HepG2 (cell line): ENCODE measurements around the gene ANKRD40. TPM values are rescaled to one million over a fixed set of nuclear protein-coding genes. Genes with fewer than 3 reads are reported as not detected.

Experiments
- ARID4A ChIP-seq: sonication (generic); formaldehyde crosslinking; IDR thresholded peaks from 2 replicates; pipeline ENCODE4 v1.5.0; 2020; ENCODE audit warnings: mild to moderate bottlenecking, missing genetic modification reagents, borderline replicate concordance
- ARNT ChIP-seq: fragments of 450-650 bp; IDR thresholded peaks from 2 replicates; pipeline ENCODE4 v1.6.1; 2017
- CREM ChIP-seq, 2 experiments: sonication (generic) in 1 of 2; formaldehyde crosslinking in 1 of 2; IDR thresholded peaks; 2 replicates each; pipeline versions ENCODE4 v1.4.0 to v1.6.1; 2016 to 2020; ENCODE audit warnings: antibody characterized with exemption in 1 of 2, mild to moderate bottlenecking in 1 of 2, missing genetic modification reagents in 1 of 2
- ESRRA ChIP-seq: sonication (generic); formaldehyde crosslinking; IDR thresholded peaks from 2 replicates; pipeline ENCODE4 v1.5.1; 2020; ENCODE audit warnings: mild to moderate bottlenecking, low read depth, missing genetic modification reagents
- HMG20B ChIP-seq: conservative IDR thresholded peaks from 2 replicates; pipeline ENCODE4 v1.6.1; 2016; ENCODE audit warnings: missing genetic modification reagents, missing compliant biosample characterization
- IRF1 ChIP-seq: sonication (generic); formaldehyde crosslinking; IDR thresholded peaks from 2 replicates; pipeline ENCODE4 v1.4.0; 2020; ENCODE audit warnings: low read depth, mild to moderate bottlenecking, missing genetic modification reagents
- KLF16 ChIP-seq, 2 experiments: sonication (generic) in 1 of 2; formaldehyde crosslinking in 1 of 2; IDR thresholded peaks; 2 replicates each; pipeline versions ENCODE4 v1.6.1 to v1.8.0; 2016 to 2023; ENCODE audit warnings: missing genetic modification reagents in 2 of 2, missing compliant biosample characterization in 1 of 2
- PRPF4 ChIP-seq: fragments of 200-400 bp; formaldehyde crosslinking; IDR thresholded peaks from 2 replicates; pipeline ENCODE4 v1.6.1; 2016; ENCODE audit warnings: low read length, low read depth; ENCODE audit not compliant: poor library complexity, severe bottlenecking
- PTBP1 ChIP-seq: fragments of 200-400 bp; formaldehyde crosslinking; IDR thresholded peaks from 2 replicates; pipeline ENCODE4 v1.6.1; 2018; ENCODE audit warnings: low read length, low read depth; ENCODE audit not compliant: poor library complexity, severe bottlenecking
- SETDB1 ChIP-seq: sonication (generic); formaldehyde crosslinking; IDR thresholded peaks from 2 replicates; pipeline ENCODE4 v1.5.1; 2020; ENCODE audit warnings: missing genetic modification reagents, mild to moderate bottlenecking, borderline replicate concordance
- SIX4 ChIP-seq: sonication (generic); formaldehyde crosslinking; IDR thresholded peaks from 2 replicates; pipeline ENCODE4 v1.4.0; 2020; ENCODE audit warnings: missing genetic modification reagents
- SMARCE1 ChIP-seq: fragments of 450-650 bp; IDR thresholded peaks from 2 replicates; pipeline ENCODE4 v1.6.1; 2017; ENCODE audit warnings: borderline replicate concordance
- TEAD3 ChIP-seq: optimal IDR thresholded peaks from 2 replicates; pipeline ENCODE3; 2016; ENCODE audit warnings: borderline replicate concordance
- THRA ChIP-seq: sonication (generic); formaldehyde crosslinking; IDR thresholded peaks from 2 replicates; pipeline ENCODE4 v1.4.0; 2020; ENCODE audit warnings: missing genetic modification reagents, borderline replicate concordance
- ZFX ChIP-seq: sonication (generic); formaldehyde crosslinking; IDR thresholded peaks from 2 replicates; pipeline ENCODE4 v1.4.0; 2020; ENCODE audit warnings: mild to moderate bottlenecking, low read depth, missing genetic modification reagents, moderate library complexity
- ZKSCAN8 ChIP-seq: IDR thresholded peaks from 2 replicates; pipeline ENCODE4 v1.6.1; 2016; ENCODE audit warnings: borderline replicate concordance, missing genetic modification reagents, missing compliant biosample characterization
- ZNF503 ChIP-seq: sonication (generic); formaldehyde crosslinking; IDR thresholded peaks from 2 replicates; pipeline ENCODE4 v1.4.0; 2020; ENCODE audit warnings: missing genetic modification reagents
- ZNF547 ChIP-seq: sonication (generic); formaldehyde crosslinking; IDR thresholded peaks from 2 replicates; pipeline ENCODE4 v1.5.1; 2020; ENCODE audit warnings: mild to moderate bottlenecking, missing genetic modification reagents
- ZNF605 ChIP-seq: sonication (generic); formaldehyde crosslinking; IDR thresholded peaks from 2 replicates; pipeline ENCODE4 v1.8.0; 2022; ENCODE audit warnings: mild to moderate bottlenecking, missing genetic modification reagents
- ZNF660 ChIP-seq: sonication (generic); formaldehyde crosslinking; IDR thresholded peaks from 2 replicates; pipeline ENCODE4 v1.5.1; 2020; ENCODE audit warnings: mild to moderate bottlenecking, low read depth, missing genetic modification reagents, borderline replicate concordance
- polyA plus RNA-seq, 8 experiments: library from polyadenylated mRNA; depleted of rRNA in 3 of 8; stranded (reverse) in 7 of 8; unstranded in 1 of 8; fragments of >200 nt; fragmentation: Illumina TruSeq in 4 of 8; extraction: Trizol in 4 of 8; gene quantifications; 2 replicates each; pipeline versions ENCODE4 v1.2.1 to v1.2.3, GENCODE V29; 2011 to 2016; ENCODE audit warnings: low read depth in 4 of 8, missing spikeins in 1 of 8, mixed read lengths in 1 of 8; ENCODE audit not compliant: insufficient read depth in 1 of 8
- total RNA-seq, 5 experiments: library from RNA; depleted of rRNA; stranded (reverse); fragments of >200 nt; fragmentation: Illumina TruSeq; extraction: Trizol; gene quantifications; 2 replicates each; pipeline ENCODE4 v1.2.3, GENCODE V29; 2016; ENCODE audit warnings: low read depth in 1 of 5

Gene ANKRD40
- total and polyA plus RNA-seq, 2 of the 13 experiments (the other 11 are each of a cell fraction or from before 2014, with no cell fraction given): 35.0 to 46.4 TPM

GRCh38 chr17:50681263-50682200, 26.2 kb downstream of the ANKRD40 start (continued):
- no peak for TF ChIP-seq PTBP1
- TF ChIP-seq ZNF605: peak; percentile 52; the same call in 1 of the 2 replicates
- peak; percentile 19 for TF ChIP-seq TEAD3 (CRISPR knock-in tag)
- no peak for TF ChIP-seq ZNF503 (CRISPR knock-in tag)
- TF ChIP-seq ESRRA (CRISPR knock-in tag): no peak
- no peak for TF ChIP-seq IRF1 (CRISPR knock-in tag)
- no peak for TF ChIP-seq HMG20B (CRISPR knock-in tag)
- no peak; the same call in 1 of the 2 replicates for TF ChIP-seq ARID4A (CRISPR knock-in tag)
- no peak for TF ChIP-seq ZKSCAN8 (CRISPR knock-in tag)
- TF ChIP-seq KLF16 (CRISPR knock-in tag; IDR thresholded peaks at IDR 0.05): peak in 1 of 2 experiments; percentile 32; a peak in 1 of 4 replicates
- TF ChIP-seq SIX4: no peak
- no peak for TF ChIP-seq SMARCE1
- TF ChIP-seq ZNF660 (CRISPR knock-in tag): no peak
- TF ChIP-seq ZFX (CRISPR knock-in tag): no peak
- 0 out of 2 replicates have a peak, but pooled peaks have one; percentile 31 for TF ChIP-seq ZNF547 (CRISPR knock-in tag)
- TF ChIP-seq CREM (IDR thresholded peaks at IDR 0.05): no peak
- TF ChIP-seq CREM (CRISPR knock-in tag; IDR thresholded peaks at IDR 0.05): no peak
- TF ChIP-seq ARNT: no peak
- peak; percentile 27 for TF ChIP-seq PRPF4
- no peak for TF ChIP-seq SETDB1 (CRISPR knock-in tag)
- peak; percentile 35; the same call in 1 of the 2 replicates for TF ChIP-seq THRA (CRISPR knock-in tag)
